ENCODE results near the gene SCG5. TPM values are rescaled to one million over a fixed set of nuclear protein-coding genes. Genes with fewer than 3 reads are reported as not detected.

SCG5 gene
- total RNA-seq, 1 donor from 2014 or later = 5.0 TPM

DNA sequence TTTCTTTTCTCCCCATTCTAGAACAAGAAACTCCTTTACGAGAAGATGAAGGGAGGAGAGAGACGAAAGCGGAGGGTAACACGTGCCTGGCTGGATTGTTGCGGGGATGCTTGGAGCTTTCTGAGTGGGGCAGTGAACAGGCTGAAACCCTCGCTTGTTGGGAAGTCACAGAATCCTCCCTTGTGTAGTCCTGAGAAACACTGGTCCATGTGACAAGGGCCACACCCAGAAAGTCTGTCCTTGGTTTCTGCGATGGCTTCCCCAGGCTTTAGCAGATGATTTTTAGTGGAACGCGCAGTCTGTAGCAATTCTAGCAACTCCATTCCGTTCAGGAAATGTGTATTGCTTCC is 50.2 kb downstream of the SCG5 start:
- no peak for DNase-seq

- no peak for DNase-seq
Measured at GRCh38 chr15:32692286-32692685, 50.8 kb downstream of the SCG5 start.

DNA sequence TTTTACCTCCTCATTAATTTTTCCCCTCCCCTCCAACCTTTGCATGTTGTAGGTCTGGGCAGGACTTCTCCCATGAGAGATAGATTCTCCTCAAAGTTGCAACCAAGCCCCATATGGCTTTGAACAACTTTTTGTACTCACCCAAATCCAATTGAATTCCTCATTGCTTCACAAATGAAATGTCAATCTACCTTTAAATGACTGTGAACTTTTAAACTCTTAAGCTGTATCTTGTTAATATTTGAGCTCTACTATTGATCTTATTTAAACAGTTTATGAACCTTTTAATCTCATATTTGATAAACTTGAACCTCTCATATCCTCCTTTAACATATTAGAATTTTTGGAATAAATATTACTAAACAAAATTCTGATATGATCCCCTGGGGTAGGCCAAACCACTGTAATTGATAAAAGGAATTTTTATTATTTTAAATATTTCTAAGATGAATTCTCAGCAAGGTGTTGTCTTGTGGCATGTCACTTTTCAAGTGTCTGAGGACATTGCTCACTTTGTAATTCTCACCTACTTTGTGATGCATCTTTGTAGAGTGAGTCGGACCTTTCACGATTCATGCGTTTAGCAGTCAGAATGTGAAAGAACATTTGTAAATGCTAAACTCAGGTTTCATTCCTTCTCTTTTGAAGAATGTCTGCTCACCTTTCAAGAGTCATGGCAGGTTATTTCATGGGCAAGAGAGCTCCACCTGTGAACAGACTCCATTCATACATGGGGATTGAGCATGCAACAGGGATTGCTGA is 52.9 kb downstream of the SCG5 start:
- no peak for DNase-seq

DNA sequence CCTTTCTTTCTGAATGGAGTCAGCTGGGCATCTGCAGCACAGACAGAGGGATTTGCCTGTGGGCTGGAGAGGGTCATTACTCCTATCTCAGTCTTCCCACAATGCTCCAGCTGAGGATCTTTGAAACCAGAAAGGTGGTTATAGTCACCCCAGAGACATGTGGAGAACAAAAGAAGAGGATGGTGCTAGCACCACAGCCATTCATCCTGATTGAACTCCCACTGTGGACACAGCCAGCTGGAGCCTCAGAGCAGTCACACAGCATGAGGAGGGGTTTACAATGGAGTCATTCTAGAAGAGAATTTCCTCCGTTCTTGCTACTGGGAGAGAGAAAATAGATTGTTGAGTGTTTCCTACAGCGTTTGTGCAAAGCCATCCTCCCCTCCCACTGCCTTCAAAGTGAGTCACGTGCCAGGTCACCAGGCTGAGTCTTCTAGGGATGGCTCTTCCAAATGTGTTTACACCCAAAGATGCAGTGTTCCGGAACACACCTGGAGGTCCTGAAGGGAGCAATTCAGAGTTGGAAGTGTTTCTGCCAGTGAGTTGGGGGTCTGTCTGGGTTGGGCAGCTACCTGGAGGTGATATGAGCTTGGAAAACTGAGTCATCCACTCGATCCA is 57.4 kb downstream of the SCG5 start:
- DNase-seq = no peak

DNA sequence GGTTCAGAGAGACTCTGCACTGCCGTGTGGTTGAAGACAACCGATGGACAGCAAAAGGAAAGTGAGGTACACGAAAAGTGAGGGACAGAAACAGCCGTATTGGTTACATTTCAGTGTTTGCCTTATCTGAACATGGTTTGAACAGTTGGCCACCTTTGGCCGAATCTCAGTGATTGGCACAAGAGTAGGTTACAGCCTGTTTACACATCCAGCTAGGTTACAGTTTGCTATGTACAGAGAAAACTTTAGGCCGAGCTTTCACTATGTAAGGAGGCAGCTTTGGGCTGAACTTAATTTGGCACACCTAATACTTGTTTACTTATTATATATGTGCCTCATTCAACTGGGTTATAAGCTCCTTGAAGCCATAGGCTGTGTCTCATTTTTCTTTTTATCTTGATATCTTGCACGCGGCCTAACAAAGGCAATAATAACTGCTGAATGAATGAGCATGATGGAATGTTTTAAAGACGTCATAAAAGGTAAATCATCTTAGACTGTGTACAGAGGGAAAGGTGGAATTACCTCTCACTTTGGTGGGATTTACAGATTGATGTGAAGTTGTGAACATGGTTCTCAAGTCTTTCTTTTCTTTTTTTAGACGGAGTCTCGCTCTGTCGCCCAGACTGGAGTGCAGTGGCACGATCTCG is 59.1 kb downstream of the SCG5 start:
- no peak for DNase-seq

DNA sequence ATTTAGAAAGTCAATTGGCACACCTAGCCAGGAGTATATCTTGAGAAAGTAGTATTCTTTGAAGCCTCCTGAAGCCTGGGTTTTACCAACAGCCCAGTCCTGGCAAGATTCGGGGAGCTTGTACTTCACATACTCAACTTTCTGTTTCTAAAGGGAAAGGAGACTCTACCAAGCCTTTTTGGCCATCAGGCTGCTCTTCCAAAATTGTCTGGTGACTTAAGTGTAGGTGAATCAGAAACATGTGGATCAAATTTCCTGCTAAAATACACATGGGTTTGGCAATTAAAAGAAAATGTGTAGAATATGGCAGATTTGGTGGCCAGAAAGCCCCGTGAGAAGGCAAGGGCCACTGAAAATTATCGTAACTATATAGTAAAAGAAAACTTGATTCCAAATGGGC is 60.4 kb downstream of the SCG5 start:
- no peak for DNase-seq

DNA sequence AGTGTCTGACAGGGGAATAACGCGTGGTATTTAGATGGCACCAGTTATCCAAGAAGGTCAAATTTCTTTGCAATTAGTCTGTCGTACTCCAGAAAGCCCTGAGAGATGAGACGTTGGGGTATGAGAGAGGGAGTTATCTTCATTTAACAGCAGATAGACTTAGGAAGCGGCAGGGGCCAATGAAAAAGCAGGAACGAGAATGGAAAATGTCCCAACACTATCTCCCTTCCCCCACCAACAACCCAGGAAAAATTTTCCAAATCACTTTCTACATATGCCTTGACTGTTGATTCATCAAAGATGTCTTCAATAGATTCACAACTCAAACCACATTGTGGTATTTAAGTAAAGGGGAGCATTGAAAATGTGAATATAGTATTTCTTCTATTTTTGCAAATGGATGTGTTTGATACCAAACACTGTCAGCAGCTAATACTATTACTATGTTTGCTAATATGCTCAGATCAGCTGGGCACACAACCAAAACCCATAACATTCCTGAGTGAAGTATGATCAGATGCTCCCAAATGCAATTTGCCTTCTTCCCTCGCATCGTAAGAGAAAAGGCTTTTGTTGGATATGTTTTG is 63.0 kb downstream of the SCG5 start:
- DNase-seq = peak; percentile 85

GRCh38 chr15:32705446-32705845 is 63.9 kb downstream of the SCG5 start:
- DNase-seq = no peak

GRCh38 chr15:32706704-32707103 is 65.2 kb downstream of the SCG5 start:
- DNase-seq = no peak

GRCh38 chr15:32707436-32707835 is 65.9 kb downstream of the SCG5 start:
- no peak for DNase-seq

DNA sequence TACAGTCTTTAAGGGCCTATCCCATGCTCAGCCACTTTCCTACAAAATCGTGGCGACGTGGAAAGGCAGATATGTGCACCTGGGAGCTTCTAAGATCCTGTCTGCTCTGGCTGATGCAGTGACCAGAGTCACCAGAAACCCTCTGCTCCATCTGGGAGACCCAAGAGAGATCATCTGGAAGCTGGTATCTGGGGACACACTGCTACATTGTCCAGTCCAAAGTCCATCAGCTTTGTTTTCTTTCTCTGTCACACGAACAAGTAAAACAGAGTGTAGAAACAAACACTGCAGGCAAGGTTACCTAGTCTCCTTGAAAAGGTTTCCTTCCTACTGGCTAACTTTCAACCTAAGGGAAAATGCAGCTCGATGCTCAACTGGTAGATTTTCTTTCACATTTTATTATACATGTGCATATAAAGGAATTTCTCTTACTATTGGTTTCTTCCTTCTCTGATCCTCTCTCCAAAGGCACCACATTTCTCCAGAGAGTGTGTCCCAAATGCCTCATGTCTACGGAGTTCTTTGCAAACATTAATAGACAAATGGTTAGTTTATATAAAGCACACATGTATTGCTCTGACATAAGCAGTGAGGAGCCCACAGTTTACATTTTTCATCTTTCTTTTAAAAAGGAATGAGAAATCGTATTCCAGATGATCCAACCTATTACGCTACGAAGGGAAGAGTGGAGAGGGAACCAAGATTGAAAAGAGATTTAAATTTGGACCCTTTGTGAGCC is 68.0 kb downstream of the SCG5 start:
- no peak for DNase-seq

DNA sequence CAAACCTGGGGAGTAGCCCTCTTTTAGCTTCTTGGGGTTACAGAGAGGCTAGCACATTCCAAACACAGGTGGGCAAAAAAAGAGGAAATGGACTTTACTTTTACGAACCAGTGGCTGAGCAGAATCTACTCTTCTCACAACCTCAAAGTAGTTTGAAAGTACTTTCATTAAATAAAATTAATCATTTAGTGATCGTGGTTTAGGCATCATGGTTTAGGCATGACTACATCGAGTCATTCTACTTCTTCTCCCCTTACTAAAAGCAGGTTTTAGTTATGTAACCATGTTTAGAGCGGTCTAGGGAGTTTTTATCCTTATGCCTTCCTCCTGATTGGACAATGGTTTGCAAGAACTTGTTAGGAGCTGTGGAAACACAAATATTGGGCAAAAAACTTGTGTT is 73.8 kb downstream of the SCG5 start:
- no peak for DNase-seq

DNA sequence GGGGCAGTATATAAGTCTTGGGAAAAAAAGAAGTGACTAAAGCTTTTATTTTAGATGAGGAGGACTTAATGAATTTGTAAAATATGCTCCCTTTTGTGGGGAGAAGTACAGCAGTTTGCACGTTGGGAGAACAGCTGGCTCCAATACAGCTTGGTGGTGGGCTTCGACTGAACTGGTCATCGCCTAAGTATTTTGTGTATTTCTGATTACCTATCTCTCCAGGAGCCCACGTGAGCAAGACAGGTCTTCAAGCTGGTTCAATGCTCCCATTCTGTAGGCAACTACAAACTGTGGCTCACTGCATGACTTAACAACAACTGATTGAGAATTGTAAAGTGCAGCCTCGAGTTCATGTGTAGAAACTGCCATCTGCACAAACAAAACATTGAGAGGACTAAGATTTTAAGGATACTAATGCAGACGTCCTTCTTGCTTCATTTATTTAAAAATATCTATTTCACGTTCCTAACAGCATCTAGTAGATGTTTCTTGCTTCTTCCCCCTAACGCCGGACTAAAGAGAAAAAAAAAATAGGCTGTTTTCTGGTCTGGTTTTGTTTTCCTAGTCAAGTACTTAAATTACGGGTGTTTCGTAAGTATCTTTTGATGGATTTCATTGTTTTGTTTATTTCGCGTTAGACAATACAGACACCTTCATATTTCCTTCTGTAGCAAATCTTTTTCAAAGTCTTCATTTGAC is 74.9 kb downstream of the SCG5 start:
- no peak for DNase-seq

DNA sequence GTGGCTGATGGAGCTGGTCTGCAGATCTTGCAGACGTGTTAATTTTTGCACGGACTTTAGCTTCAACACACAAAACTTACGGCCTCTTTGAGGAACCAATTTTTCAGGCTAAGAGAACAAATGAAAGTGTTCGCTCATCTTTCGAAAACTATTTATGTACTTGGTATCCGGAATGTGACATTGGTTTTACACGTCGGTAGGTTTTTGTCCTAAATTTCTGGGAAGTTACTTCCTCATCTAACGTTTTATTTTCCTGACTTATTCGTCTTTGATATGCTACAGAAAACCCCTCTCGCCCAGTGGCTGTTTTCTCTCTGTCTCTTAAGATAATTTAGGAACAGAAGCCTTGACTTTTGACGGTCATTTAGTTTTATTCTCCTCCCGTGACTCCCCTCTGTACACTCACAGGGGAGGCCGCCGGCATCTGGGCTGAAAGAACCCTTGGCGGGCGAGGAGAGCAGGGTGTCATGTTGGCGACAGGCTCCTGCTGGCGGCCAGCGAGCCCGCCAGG is 75.5 kb downstream of the SCG5 start:
- no peak for DNase-seq

- no peak for DNase-seq
Measured at GRCh38 chr15:32717426-32718226, 76.1 kb downstream of the SCG5 start, which contains the start of gene GREM1. Gene GREM1, plus strand, starts transcription at chr15:32718004. Its CDS starts 12,687 bp downstream, at chr15:32730691.

DNA sequence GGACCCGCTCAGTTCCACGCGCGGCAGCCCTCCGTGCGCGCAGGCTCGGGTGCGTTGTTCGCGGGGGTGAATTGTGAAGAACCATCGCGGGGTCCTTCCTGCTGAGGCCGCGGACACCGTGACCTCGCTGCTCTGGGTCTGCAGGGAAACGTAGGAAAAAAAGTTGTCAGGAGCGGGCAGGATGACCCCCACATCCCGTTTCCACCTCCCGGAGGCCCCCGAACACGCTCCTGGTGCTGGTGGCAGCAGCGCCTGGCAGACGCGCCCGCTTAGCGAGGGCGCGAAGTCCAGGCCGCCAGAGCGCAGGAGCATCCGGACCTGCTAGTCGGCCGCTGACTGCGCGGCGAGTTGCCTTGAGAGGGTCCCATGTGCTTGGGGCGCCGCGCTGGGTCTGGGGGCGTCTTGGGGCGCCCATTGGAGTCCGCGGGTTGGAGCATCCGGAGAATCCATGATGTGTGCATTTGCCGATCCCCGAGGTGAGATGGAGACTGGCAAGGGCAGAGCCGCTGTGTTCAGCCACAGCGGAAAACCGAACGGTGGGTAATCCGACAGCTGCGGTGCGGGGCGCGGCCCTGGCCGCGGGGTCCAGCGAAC is 76.8 kb downstream of the SCG5 start:
- DNase-seq = no peak

GRCh38 chr15:32718821-32719716 is 77.6 kb downstream of the SCG5 start:
- DNase-seq = no peak

GRCh38 chr15:32721596-32721995 is 80.1 kb downstream of the SCG5 start:
- no peak for DNase-seq

- DNase-seq = no peak
Measured at GRCh38 chr15:32722136-32722535, 80.6 kb downstream of the SCG5 start.

All from skin of body (tissue), 2 donors.